ENCODE results near the gene JAG2.

Gene JAG2

DNA sequence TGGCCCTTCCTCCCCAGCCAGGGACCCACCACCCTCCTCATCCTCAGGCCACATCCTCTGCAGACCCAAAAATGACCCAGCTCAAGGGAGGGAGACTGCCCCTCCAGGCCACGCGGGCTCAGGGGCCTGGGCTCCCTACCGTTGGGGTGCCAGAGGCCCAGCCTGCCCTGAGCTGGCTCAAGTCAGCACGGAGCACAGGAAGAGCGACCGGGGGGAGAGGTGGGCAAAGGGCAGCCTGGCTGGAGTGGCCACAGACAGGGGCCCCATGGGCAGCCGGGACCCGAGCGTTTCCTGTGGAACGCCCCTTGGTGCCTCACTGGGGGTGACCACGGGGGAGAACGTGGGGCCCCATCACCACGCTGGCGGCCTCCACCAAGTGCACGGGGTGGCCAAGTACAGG lies 10.7 kb downstream of the JAG2 start:
- Histone ChIP-seq H3K4me1 (ENCODE audit: insufficient read depth, low read length) (no peaks in the 10 kb centered on the region), H3K9ac (ENCODE audit: low read depth, low read length) (no peak overlapping the region), H3K4me3 (ENCODE audit: low read length) (no peak overlapping the region), H3K9me3 (ENCODE audit: insufficient read depth, low read depth, low read length) (no peaks in the 10 kb centered on the region), H3K27me3 (ENCODE audit: insufficient read depth, low read length) (no peaks in the 10 kb centered on the region), H3K36me3 (ENCODE audit: insufficient read depth, low read depth, low read length) (no peaks in the 10 kb centered on the region), H3K27ac (ENCODE audit: low read length) (no peak overlapping the region)

DNA sequence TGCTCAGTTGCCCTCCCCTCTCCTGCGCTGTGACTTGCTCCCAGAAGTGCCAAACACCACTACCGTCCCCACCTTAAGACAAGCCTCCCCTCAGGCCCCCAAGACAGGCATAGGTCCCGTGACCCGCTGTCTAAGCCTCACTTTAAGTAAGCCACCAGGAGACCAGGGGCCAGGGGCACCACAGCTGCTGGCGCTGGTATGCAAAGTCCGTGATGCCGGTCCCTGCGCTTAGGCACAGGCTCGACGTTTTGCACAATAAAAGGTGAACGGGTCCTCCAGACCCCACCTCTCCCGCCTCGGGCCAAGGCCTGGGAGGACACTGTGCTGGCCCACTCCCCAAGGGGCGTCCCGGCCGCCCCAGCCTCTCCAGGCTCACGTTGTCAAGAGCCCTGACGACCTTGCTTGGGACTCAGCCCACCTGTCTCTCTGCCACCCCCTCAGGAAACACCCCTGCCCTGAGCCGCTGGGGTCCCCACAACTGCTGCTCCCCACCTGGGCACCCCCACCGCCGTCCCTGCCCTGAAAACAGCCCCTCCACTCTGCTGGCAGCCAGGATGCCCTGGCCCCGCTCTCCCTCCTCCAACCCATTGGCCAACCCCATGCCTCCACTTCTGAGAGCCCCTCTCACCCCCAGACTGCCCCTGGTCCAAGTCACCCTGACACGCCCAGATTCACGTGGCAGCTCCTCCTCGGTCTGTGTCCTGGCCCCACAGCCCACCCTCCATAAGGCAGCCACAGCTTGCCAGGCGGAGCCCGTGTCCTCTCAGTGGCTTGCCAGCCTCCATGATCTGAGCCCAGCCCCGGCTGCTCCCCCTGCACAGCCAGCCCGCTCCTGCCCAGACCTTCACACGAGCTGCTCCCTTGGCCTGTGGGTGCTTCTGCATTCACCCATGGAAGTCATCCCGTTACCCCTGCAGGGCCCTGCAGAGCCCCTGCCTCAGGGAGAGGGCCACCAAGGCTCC lies 11.9 kb downstream of the JAG2 start:
- H3K4me3 ChIP-seq (ENCODE audit: low read length), result no peak overlapping the region
- no peaks in the 10 kb centered on the region for H3K27me3 ChIP-seq (ENCODE audit: insufficient read depth, low read length)
- H3K27ac ChIP-seq (ENCODE audit: low read length), result no peak overlapping the region
- H3K36me3 ChIP-seq (ENCODE audit: insufficient read depth, low read depth, low read length), result no peaks in the 10 kb centered on the region
- H3K9ac ChIP-seq (ENCODE audit: low read depth, low read length), result no peak overlapping the region
- no peaks in the 10 kb centered on the region for H3K4me1 ChIP-seq (ENCODE audit: insufficient read depth, low read length)
- H3K9me3 ChIP-seq (ENCODE audit: insufficient read depth, low read depth, low read length), result no peaks in the 10 kb centered on the region

DNA sequence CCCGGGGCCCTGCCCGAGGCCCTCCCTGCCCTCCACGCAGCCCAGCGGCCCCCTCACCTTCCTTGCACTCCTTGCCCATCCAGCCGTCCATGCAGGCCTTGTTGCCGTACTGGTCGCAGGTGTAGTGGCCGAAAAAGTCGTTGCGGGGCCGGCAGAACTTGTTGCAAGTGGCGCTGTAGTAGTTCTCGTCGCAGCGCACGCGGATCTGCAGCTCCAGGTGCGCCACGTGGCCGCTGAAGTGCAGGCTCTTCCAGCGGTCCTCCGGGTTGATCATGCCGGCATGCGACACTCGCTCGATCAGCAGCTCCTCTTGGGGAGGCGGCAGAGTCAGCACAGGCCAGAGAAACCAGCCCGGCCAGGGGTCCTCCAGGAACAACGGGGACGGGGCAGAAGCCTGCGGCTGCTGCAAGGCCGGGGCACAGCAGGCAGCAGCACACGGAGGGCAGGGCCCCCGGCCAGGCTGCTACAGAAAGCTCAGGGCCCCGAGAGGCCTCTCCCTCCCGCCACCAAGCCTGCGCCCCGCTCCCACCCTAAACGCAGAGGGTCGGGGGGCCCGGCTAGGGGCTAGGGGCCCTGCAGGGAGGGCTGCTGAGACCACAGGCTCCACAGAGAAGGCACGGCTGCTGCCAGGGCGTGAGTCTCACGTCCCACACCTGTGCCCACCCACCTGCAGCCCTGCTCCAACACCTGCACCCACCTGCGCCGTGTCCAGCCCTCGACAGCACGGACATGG lies 12.7 kb downstream of the JAG2 start:
- Histone ChIP-seq H3K9ac (ENCODE audit: low read depth, low read length) (no peak overlapping the region), H3K4me3 (ENCODE audit: low read length) (no peak overlapping the region), H3K9me3 (ENCODE audit: insufficient read depth, low read depth, low read length) (no peaks in the 10 kb centered on the region), H3K27me3 (ENCODE audit: insufficient read depth, low read length) (no peaks in the 10 kb centered on the region), H3K4me1 (ENCODE audit: insufficient read depth, low read length) (no peaks in the 10 kb centered on the region), H3K36me3 (ENCODE audit: insufficient read depth, low read depth, low read length) (no peaks in the 10 kb centered on the region), H3K27ac (ENCODE audit: low read length) (no peak overlapping the region)

DNA sequence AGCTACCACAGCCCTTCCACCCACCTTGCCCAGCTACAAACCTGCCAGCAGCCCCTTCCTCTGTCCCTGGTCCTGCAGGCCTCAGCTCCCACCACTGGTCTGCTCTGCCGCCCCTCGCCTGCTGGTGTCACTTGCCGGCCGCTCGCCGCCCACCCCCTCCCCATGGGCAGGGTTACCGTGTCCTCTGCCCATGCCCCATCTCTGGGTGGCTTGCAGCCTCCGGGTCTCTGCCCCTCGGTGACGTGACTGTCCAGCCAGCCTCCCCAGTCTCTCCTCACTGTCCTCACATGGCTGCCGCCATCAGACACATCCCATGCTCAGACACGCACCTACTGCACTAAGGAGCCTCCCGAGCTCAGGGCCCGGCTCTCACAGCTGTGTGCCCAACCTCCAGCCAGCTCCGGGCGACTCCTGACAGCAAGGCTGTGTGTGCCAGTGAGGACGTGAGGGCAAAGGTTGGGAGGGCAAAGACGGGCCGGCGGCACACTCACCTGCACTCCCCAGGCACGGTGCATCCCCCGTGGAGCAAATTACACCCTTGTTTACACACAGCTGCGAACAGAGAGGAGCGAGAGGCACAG lies 13.4 kb downstream of the JAG2 start:
- no peak overlapping the region for H3K27ac ChIP-seq (ENCODE audit: low read length)
- H3K36me3 ChIP-seq (ENCODE audit: insufficient read depth, low read depth, low read length), result no peaks in the 10 kb centered on the region
- H3K9me3 ChIP-seq (ENCODE audit: insufficient read depth, low read depth, low read length), result no peaks in the 10 kb centered on the region
- no peaks in the 10 kb centered on the region for H3K4me1 ChIP-seq (ENCODE audit: insufficient read depth, low read length)
- no peak overlapping the region for H3K4me3 ChIP-seq (ENCODE audit: low read length)
- no peak overlapping the region for H3K9ac ChIP-seq (ENCODE audit: low read depth, low read length)
- H3K27me3 ChIP-seq (ENCODE audit: insufficient read depth, low read length), result no peaks in the 10 kb centered on the region

DNA sequence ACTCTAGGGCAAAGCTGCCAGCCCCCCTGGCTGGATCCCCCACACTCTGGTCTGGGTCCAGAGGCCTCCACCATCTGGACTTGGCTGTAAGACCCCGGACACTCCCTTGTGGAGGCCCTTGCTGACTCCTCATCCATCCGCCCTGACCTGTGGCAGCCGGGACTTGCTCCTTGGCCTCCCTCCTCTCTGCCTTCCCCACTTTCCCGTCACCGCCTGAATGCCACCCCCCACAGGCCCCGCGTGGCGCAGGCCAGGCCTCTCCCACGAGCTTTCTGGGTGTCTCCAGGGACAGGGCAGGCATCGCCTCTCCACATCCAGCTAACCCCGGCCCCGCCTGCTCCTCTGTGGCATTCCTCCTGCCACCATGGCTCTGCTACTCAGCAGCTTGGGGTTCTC lies 14.1 kb downstream of the JAG2 start:
- no peak overlapping the region for H3K4me3 ChIP-seq (ENCODE audit: low read length)
- no peaks in the 10 kb centered on the region for H3K27me3 ChIP-seq (ENCODE audit: insufficient read depth, low read length)
- no peak overlapping the region for H3K27ac ChIP-seq (ENCODE audit: low read length)
- H3K4me1 ChIP-seq (ENCODE audit: insufficient read depth, low read length), result no peaks in the 10 kb centered on the region
- H3K9me3 ChIP-seq (ENCODE audit: insufficient read depth, low read depth, low read length), result no peaks in the 10 kb centered on the region
- no peaks in the 10 kb centered on the region for H3K36me3 ChIP-seq (ENCODE audit: insufficient read depth, low read depth, low read length)
- H3K9ac ChIP-seq (ENCODE audit: low read depth, low read length), result no peak overlapping the region

DNA sequence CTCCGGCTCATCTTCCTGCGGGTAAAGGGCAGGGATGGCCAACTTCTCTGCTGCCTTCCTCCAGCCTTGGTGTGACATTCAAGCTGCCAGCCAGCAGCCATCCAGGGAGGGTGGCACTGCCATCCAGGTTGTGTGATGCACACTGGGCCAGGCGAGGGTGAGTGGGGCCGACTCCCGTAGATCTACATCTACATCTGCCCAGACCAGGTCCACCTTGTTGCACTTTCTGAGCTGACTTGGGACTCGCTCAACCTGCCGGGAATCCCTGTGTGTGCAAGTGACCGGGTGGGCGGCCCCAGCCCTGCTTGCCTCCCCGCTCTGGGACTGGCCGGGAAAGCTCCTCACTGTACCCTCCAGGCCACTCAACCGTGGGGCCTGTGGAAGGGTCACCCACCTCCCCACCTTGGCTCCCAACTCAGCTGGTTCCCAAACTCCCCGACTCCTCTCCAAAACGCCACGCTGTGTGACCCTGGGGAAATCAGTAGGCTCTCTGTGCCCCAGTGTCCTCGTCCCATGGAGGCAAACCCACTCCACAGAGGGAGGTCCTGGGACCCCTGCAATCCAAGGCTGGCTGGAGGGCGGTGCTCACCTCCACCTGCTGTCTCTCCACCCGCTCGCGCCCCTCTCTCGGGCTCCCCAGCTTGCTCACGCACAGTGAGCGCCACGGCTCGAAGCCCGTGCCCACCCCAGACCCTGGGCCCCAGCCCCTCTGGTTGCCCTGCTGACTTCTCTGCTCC lies 14.7 kb downstream of the JAG2 start:
- Histone ChIP-seq H3K4me1 (ENCODE audit: insufficient read depth, low read length) (no peaks in the 10 kb centered on the region), H3K27ac (ENCODE audit: low read length) (no peak overlapping the region)

DNA sequence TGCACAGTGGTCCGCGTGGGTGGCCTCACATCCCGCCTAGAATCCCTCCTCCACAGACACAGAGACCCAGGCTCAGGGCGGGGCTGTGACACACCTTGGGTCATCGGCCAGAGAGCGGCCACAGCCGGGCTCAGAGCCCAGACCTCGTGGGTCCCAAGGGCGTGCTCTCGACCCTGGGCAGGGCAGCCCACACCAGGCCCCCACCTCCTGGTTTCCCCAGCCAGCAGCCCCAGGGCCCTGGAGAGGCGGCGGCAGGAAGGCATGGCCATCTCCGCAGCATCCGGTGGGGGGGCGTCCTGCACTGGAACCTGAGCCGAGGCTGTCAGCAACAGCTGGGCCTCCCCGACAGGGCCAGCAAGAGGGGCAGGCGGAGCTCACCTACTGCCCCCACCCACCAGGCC lies 15.2 kb downstream of the JAG2 start:
- H3K4me3 ChIP-seq (ENCODE audit: low read length), result no peak overlapping the region
- H3K27me3 ChIP-seq (ENCODE audit: insufficient read depth, low read length), result no peaks in the 10 kb centered on the region
- H3K9me3 ChIP-seq (ENCODE audit: insufficient read depth, low read depth, low read length), result no peaks in the 10 kb centered on the region
- H3K36me3 ChIP-seq (ENCODE audit: insufficient read depth, low read depth, low read length), result no peaks in the 10 kb centered on the region
- no peaks in the 10 kb centered on the region for H3K4me1 ChIP-seq (ENCODE audit: insufficient read depth, low read length)
- no peak overlapping the region for H3K9ac ChIP-seq (ENCODE audit: low read depth, low read length)
- no peak overlapping the region for H3K27ac ChIP-seq (ENCODE audit: low read length)

More for the DNA sequence above, 14.7 kb downstream of the JAG2 start:
- Histone ChIP-seq H3K36me3 (ENCODE audit: insufficient read depth, low read depth, low read length) (no peaks in the 10 kb centered on the region), H3K9me3 (ENCODE audit: insufficient read depth, low read depth, low read length) (no peaks in the 10 kb centered on the region), H3K4me3 (ENCODE audit: low read length) (no peak overlapping the region), H3K27me3 (ENCODE audit: insufficient read depth, low read length) (no peaks in the 10 kb centered on the region), H3K9ac (ENCODE audit: low read depth, low read length) (no peak overlapping the region)

DNA sequence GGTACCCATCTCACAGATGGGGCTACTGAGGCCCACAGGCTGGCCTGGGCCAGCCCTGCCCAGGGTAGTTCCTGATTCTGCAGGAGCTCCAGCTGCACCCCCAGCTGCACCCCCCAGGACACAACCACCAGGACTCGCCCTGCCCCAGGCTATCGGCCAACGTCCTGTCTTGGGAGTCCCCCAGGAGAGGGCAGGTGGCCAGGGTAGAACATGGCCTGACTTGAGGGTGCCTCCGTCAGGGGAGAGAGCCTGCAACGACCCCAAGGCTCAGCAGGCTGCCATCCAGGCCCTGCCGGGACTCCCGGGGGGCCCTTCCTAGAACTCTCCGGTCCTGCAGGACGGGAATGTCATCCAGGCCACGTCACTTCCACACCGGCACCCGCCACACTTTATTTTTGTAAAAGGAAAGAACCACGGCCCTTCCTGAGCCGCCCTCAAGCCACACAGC lies 15.8 kb downstream of the JAG2 start:
- H3K27ac ChIP-seq (ENCODE audit: low read length), result no peak overlapping the region
- no peak overlapping the region for H3K9ac ChIP-seq (ENCODE audit: low read depth, low read length)
- no peaks in the 10 kb centered on the region for H3K27me3 ChIP-seq (ENCODE audit: insufficient read depth, low read length)
- H3K9me3 ChIP-seq (ENCODE audit: insufficient read depth, low read depth, low read length), result no peaks in the 10 kb centered on the region
- no peak overlapping the region for H3K4me3 ChIP-seq (ENCODE audit: low read length)
- H3K4me1 ChIP-seq (ENCODE audit: insufficient read depth, low read length), result no peaks in the 10 kb centered on the region
- no peaks in the 10 kb centered on the region for H3K36me3 ChIP-seq (ENCODE audit: insufficient read depth, low read depth, low read length)

DNA sequence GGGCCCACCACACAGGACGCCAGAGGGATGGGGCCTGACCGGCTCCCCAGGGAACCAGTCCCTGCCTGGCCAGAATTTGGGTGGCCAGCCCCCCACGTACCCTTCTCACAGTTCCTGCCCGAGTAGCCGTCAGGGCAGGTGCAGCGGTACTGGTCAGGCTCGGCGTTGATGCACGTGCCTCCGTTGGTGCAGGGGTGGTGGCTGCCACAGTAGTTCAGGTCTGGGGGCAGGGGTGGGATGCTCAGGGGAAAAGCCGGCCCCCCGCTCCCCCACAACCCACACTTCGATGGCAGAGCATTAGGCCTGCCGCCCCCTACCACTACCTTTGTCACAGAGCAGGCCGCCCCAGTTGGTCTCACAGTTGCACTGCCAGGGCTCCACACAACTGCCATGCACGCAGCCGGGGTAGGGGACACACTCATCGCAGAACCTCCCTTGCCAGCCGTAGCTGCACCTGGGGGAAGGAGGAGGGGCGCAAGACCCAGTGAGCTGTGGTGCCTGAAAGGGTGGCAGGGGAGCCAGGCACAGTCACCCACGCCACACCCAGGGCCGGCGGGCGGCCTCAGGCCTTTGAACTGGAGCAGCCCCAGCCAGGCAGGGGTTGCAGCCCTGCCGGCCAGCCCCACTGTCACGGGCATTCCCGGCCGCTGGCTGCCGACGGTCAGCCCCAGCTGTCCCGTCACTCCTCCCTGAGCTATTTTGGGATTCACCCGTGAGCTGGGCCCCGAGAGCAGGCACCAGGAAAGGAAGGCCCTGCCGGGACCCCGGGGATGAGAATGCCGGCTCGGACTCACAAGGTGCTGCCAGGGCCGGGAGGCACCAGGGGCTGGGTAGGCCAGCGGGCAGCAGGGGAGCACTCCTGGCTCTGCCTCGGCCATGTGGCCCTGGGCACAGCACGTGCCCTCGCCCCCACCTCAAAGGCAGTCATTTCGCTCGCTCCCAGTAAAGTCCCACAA lies 16.5 kb downstream of the JAG2 start:
- no peak overlapping the region for H3K4me3 ChIP-seq (ENCODE audit: low read length)
- H3K36me3 ChIP-seq (ENCODE audit: insufficient read depth, low read depth, low read length), result no peaks in the 10 kb centered on the region
- no peak overlapping the region for H3K27ac ChIP-seq (ENCODE audit: low read length)
- no peaks in the 10 kb centered on the region for H3K27me3 ChIP-seq (ENCODE audit: insufficient read depth, low read length)
- H3K9me3 ChIP-seq (ENCODE audit: insufficient read depth, low read depth, low read length), result no peaks in the 10 kb centered on the region
- no peaks in the 10 kb centered on the region for H3K4me1 ChIP-seq (ENCODE audit: insufficient read depth, low read length)
- H3K9ac ChIP-seq (ENCODE audit: low read depth, low read length), result no peak overlapping the region

DNA sequence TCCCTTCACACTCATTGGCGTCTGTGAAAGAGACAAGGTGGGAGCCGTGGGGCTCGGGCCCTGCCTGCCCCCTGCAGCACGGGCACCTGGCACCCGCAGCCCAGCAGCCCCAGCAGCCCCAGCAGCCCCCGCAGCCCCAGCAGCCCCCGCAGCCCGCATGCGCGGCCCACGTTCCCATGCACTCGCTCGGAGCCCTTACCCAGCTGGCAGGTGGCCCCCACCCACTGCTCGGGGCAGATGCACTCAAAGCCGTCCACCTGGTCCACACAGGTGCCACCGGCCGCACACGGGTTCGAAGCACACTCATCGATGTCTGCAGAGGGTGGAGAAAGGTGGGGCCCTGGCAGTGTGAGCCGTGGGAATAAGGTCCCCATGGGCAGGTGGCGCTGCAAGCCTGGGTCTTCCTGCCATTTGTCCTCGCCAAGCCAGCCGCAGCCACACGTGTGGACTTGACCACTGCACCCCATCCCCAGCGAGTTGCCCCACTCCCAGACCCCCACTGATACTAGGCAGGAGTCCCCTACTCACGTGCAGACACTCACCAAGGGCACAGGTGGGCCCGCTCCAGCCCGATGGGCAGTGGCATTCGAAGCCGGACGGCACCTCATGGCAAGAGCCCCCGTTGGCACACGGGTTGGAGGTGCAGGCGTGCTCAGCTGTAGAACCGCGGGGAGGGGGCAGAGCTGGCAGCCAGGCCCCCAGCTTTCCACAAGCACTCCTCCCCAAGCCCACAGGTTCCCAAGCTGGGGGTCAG lies 17.3 kb downstream of the JAG2 start:
- Histone ChIP-seq H3K27me3 (ENCODE audit: insufficient read depth, low read length) (no peaks in the 10 kb centered on the region), H3K4me1 (ENCODE audit: insufficient read depth, low read length) (no peaks in the 10 kb centered on the region), H3K9me3 (ENCODE audit: insufficient read depth, low read depth, low read length) (no peaks in the 10 kb centered on the region), H3K4me3 (ENCODE audit: low read length) (no peak overlapping the region), H3K27ac (ENCODE audit: low read length) (no peak overlapping the region), H3K36me3 (ENCODE audit: insufficient read depth, low read depth, low read length) (no peaks in the 10 kb centered on the region), H3K9ac (ENCODE audit: low read depth, low read length) (no peak overlapping the region)
